IMR-90 (cell line): ENCODE results near the gene LMNB1. TPM values are rescaled to one million over a fixed set of nuclear protein-coding genes. Genes with fewer than 3 reads are reported as not detected.
"Not testable (repeated sequence)": the region's sequence is repeated elsewhere in the genome, so short reads cannot be mapped to it uniquely, and the experiment has no call there.

Source experiments
- ATAC-seq: fragments of 200-7000 bp; cut with Tn5 transposase; 2 replicates; pipeline ENCODE4 v1.9.1; 2020; ENCODE audit warnings: low read depth, mild to moderate bottlenecking, moderate library complexity
- BruUV-seq: library from RNA; stranded (reverse); fragments of 400-500 nt; replicated peaks from 2 replicates; lab custom pipeline; 2021; lab: Mats Ljungman, UMichigan
- CTCF ChIA-PET: fragments of 300-600 bp; formaldehyde crosslinking; extraction: SDS; loops from one replicate; lab custom pipeline; 2021; ENCODE audit warnings: antibody characterized with exemption; lab: Yijun Ruan, JAX
- POLR2A ChIA-PET: fragments of 300-600 bp; sonication (Branson Sonifier 250); formaldehyde crosslinking; loops from one replicate; lab custom pipeline; 2022; ENCODE audit warnings: antibody characterized with exemption; ENCODE audit not compliant: unreplicated experiment; lab: Charles Lee
- DNase-seq: peaks from one replicate; pipeline ENCODE4 v3.0.0; 2013
- H2AFZ ChIP-seq: replicated peaks from 2 replicates; pipeline ENCODE3; 2013; ENCODE audit warnings: low read length, mild to moderate bottlenecking; ENCODE audit not compliant: poor library complexity
- H2AK5ac ChIP-seq: 2 replicates; pipeline ENCODE4 v1.6.1; 2013; ENCODE audit warnings: low read depth, low read length, inconsistent platforms
- H2AK9ac ChIP-seq: replicated peaks from 2 replicates; pipeline ENCODE3; 2013; ENCODE audit warnings: mild to moderate bottlenecking, low read depth, low read length, moderate library complexity; ENCODE audit not compliant: poor library complexity
- H2BK120ac ChIP-seq: 2 replicates; pipeline ENCODE4 v1.6.1; 2013; ENCODE audit warnings: low read depth, low read length, inconsistent platforms
- H2BK15ac ChIP-seq: 3 replicates; pipeline ENCODE4 v1.6.1; 2013; ENCODE audit warnings: low read depth, low read length, inconsistent platforms
- H2BK20ac ChIP-seq: 2 replicates; pipeline ENCODE4 v1.6.1; 2013; ENCODE audit warnings: low read depth, mild to moderate bottlenecking, inconsistent platforms, low read length, moderate library complexity
- H2BK5ac ChIP-seq: 2 replicates; pipeline ENCODE4 v1.6.1; 2013; ENCODE audit warnings: mild to moderate bottlenecking, low read depth, low read length, inconsistent platforms; ENCODE audit not compliant: poor library complexity, severe bottlenecking
- H3K14ac ChIP-seq: replicated peaks from 2 replicates; pipeline ENCODE4 v1.6.1; 2013; ENCODE audit warnings: low read depth, low read length, inconsistent platforms
- H3K18ac ChIP-seq: 2 replicates; pipeline ENCODE4 v1.6.1; 2013; ENCODE audit warnings: low read depth, low read length, control low read depth
- H3K23ac ChIP-seq: 2 replicates; pipeline ENCODE4 v1.6.1; 2013; ENCODE audit warnings: low read depth, low read length, inconsistent platforms
- H3K27ac ChIP-seq: 2 replicates; pipeline ENCODE4 v1.5.1; 2013; ENCODE audit warnings: mild to moderate bottlenecking, control low read depth, low read length; ENCODE audit not compliant: insufficient read depth
- H3K27me3 ChIP-seq: 2 replicates; pipeline ENCODE4 v1.6.1; 2013; ENCODE audit warnings: low read length; ENCODE audit not compliant: control insufficient read depth, insufficient read depth
- H3K36me3 ChIP-seq: 2 replicates; pipeline ENCODE4 v1.6.1; 2013; ENCODE audit warnings: low read length, mixed read lengths; ENCODE audit not compliant: control insufficient read depth, insufficient read depth
- H3K4ac ChIP-seq: 2 replicates; pipeline ENCODE4 v1.6.1; 2013; ENCODE audit warnings: low read depth, low read length, inconsistent platforms
- H3K4me1 ChIP-seq: 2 replicates; pipeline ENCODE4 v1.6.1; 2013; ENCODE audit warnings: low read length, mixed read lengths; ENCODE audit not compliant: control insufficient read depth, insufficient read depth
- H3K4me2 ChIP-seq: 2 replicates; pipeline ENCODE4 v1.6.1; 2013; ENCODE audit warnings: low read depth, mild to moderate bottlenecking, control low read depth, low read length, moderate library complexity
- H3K4me3 ChIP-seq: 2 replicates; pipeline ENCODE4 v1.5.1; 2013; ENCODE audit warnings: low read depth, mild to moderate bottlenecking, control low read depth, low read length, moderate library complexity; ENCODE audit not compliant: insufficient read depth
- H3K56ac ChIP-seq: 2 replicates; pipeline ENCODE4 v1.6.1; 2013; ENCODE audit warnings: low read length, inconsistent platforms; ENCODE audit not compliant: insufficient read depth; ENCODE audit errors: extremely low read depth
- H3K79me1 ChIP-seq, 2 experiments: 2 replicates each; pipeline ENCODE4 v1.6.1; 2013; ENCODE audit warnings: low read length in 2 of 2, inconsistent platforms in 1 of 2, low read depth in 1 of 2
- H3K9ac ChIP-seq: 2 replicates; pipeline ENCODE4 v1.6.1; 2013; ENCODE audit warnings: low read depth, low read length, control low read depth
- H3K9me1 ChIP-seq: 2 replicates; pipeline ENCODE4 v1.6.1; 2013; ENCODE audit warnings: low read length, inconsistent platforms; ENCODE audit not compliant: insufficient read depth
- H3K9me3 ChIP-seq: 2 replicates; pipeline ENCODE4 v1.6.1; 2013; ENCODE audit warnings: low read length; ENCODE audit not compliant: control insufficient read depth, insufficient read depth
- H4K20me1 ChIP-seq: 2 replicates; pipeline ENCODE4 v1.6.1; 2013; ENCODE audit warnings: low read length, inconsistent platforms; ENCODE audit not compliant: insufficient read depth
- H4K5ac ChIP-seq: 2 replicates; pipeline ENCODE4 v1.6.1; 2013; ENCODE audit warnings: mild to moderate bottlenecking, low read depth, low read length, control low read depth
- H4K8ac ChIP-seq, 2 experiments: 2 replicates each; pipeline ENCODE4 v1.6.1; 2013; ENCODE audit warnings: low read depth in 2 of 2, low read length in 2 of 2, control low read depth in 1 of 2, inconsistent platforms in 1 of 2
- H4K91ac ChIP-seq: 2 replicates; pipeline ENCODE4 v1.6.1; 2013; ENCODE audit warnings: low read depth, low read length, inconsistent platforms; ENCODE audit not compliant: insufficient read depth
- CEBPB ChIP-seq: IDR thresholded peaks from 2 replicates; pipeline ENCODE4 v1.6.1; 2012; ENCODE audit warnings: low read depth, low read length, improper control_type of control experiment
- MXI1 ChIP-seq: IDR thresholded peaks from 2 replicates; pipeline ENCODE4 v1.6.1; 2012; ENCODE audit warnings: low read depth, mild to moderate bottlenecking, low read length, moderate library complexity, borderline replicate concordance
- WGBS, 2 experiments: methylation state at CpG; one replicate each; pipeline versions ENCODE4 v1.1.5 to v1.1.7; 2013; ENCODE audit warnings: missing lambda C conversion rate in 2 of 2; ENCODE audit not compliant: insufficient read length in 1 of 2; ENCODE audit errors: extremely low coverage in 2 of 2; 5-methylcytosine and 5-hydroxymethylcytosine counted together
- dilution Hi-C: fragments of 300-500 bp; cut with HindIII; formaldehyde crosslinking; loops from one replicate; pipeline ENCODE4 v1.14.3; 2018; ENCODE audit warnings: low sequenced_read_pairs; ENCODE audit not compliant: unreplicated experiment
- in situ Hi-C: fragments of 300-500 bp; cut with MboI; formaldehyde crosslinking; loops from 3 replicates; pipeline ENCODE4 v1.14.3; 2019; ENCODE audit warnings: low sequenced_read_pairs, inconsistent platforms, mixed read lengths
- intact Hi-C: fragments of 100-400 bp; cut with micrococcal nuclease; formaldehyde crosslinking; loops from 2 replicates; pipeline ENCODE4 v1.10.0; 2022
- polyA plus RNA-seq, 3 experiments: library from polyadenylated mRNA; depleted of rRNA; stranded (reverse); fragments of >200 nt; gene quantifications; 2 replicates each; pipeline ENCODE4 v1.2.3, GENCODE V29; 2012; ENCODE audit warnings: low replicate concordance in 1 of 3
- total RNA-seq: library from RNA; depleted of rRNA; stranded (reverse); fragments of >200 nt; gene quantifications from 2 replicates; pipeline ENCODE4 v1.2.3, GENCODE V29; 2012

LMNB1 gene
- total and polyA plus RNA-seq, 2 of the 4 experiments (the other 2 are of a cell fraction) = 36.0 to 53.6 TPM

GRCh38 chr5:126793097-126793496 is 16.2 kb downstream of the LMNB1 start (continued):
- TF ChIP-seq MXI1 = no peak

GRCh38 chr5:126793648-126794047 is 16.7 kb downstream of the LMNB1 start:
- H3K9me3 ChIP-seq, in situ Hi-C loops, H2AK5ac ChIP-seq, H2BK120ac ChIP-seq, H3K18ac ChIP-seq, H3K56ac ChIP-seq, BruUV-seq, H4K91ac ChIP-seq, intact Hi-C loops, H3K27me3 ChIP-seq, H2BK20ac ChIP-seq, H2AK9ac ChIP-seq, H3K9me1 ChIP-seq, H3K9ac ChIP-seq, H3K4me1 ChIP-seq, H2BK15ac ChIP-seq, H3K36me3 ChIP-seq, DNase-seq, H3K4ac ChIP-seq, H3K27ac ChIP-seq, H3K23ac ChIP-seq, H3K4me3 ChIP-seq, ATAC-seq, H3K14ac ChIP-seq, H2BK5ac ChIP-seq: not testable (repeated sequence)
- peak overlapping the region; percentile 70; the same call in 1 of the 2 replicates for H4K5ac ChIP-seq
- dilution Hi-C loops = loop anchor here (25.0 kb wide), 1 partner anchor 131 kb away; no protein-coding TSS in a partner anchor
- CTCF ChIA-PET = interaction anchor here (0.8 kb wide), 1 partner anchor 118 kb away, joined by 3 read pairs; no protein-coding TSS in a partner anchor
- peak overlapping the region; percentile 56 for H2AFZ ChIP-seq
- POLR2A ChIA-PET = interaction anchor here (0.7 kb wide), 1 partner anchor 18 kb away, joined by 3 read pairs; no protein-coding TSS in a partner anchor
- whole genome bisulfite sequencing, 2 experiments = 100% methylated on average over 1 of the region's 9 CpGs; no CpG with 5 or more reads in 1 of the 2 experiments
- peaks cover 4 to 21% of the 10 kb centered on the region in 2 experiments; a peak in 3 of 4 replicates for H3K79me1 ChIP-seq
- peaks cover 14% of the 10 kb centered on the region for H4K20me1 ChIP-seq
- 0 out of 2 replicates have a peak, but pooled peaks have one; percentile 10 for TF ChIP-seq CEBPB
- peak overlapping the region; percentile 45 for H3K4me2 ChIP-seq
- peak overlapping the region in 1 of 2 experiments; percentile 71; a peak in 3 of 4 replicates for H4K8ac ChIP-seq
